B cell (primary cell): ENCODE measurements around the gene CDH1. TPM values are rescaled to one million over a fixed set of nuclear protein-coding genes. Genes with fewer than 3 reads are reported as not detected.

Experiments used
- ATAC-seq: fragments of 200-7000 bp; cut with Tn5 transposase; one replicate; pipeline ENCODE4 v1.10.0; 2021; ENCODE audit warnings: low read depth, mild to moderate bottlenecking, moderate number of reproducible peaks, moderate library complexity
- CTCF ChIA-PET: fragments of 350-600 bp; sonication (Branson Sonifier 250); formaldehyde crosslinking; loops from one replicate; lab custom pipeline; 2021; ENCODE audit warnings: antibody characterized with exemption, inconsistent platforms; lab: Charles Lee
- POLR2A ChIA-PET: fragments of 350-600 bp; sonication (Branson Sonifier 250); formaldehyde crosslinking; loops from one replicate; lab custom pipeline; 2021; ENCODE audit warnings: antibody characterized with exemption; lab: Charles Lee
- DNase-seq: peaks from one replicate; pipeline ENCODE4 v3.0.0; 2013
- H2AFZ ChIP-seq: 2 replicates; pipeline ENCODE4 v1.6.1; 2012; ENCODE audit warnings: mild to moderate bottlenecking, low read depth, low read length; ENCODE audit not compliant: insufficient read depth, poor library complexity, severe bottlenecking
- H3K27ac ChIP-seq, 2 donors: 1 replicate in 1 of 2; 2 replicates in 1 of 2; pipeline ENCODE4 v1.5.1; 2012 to 2013; ENCODE audit warnings: low read length in 2 of 2, mild to moderate bottlenecking in 2 of 2, moderate library complexity in 1 of 2
- H3K27me3 ChIP-seq, 4 experiments: fragments of 200-600 bp in 1 of 4; sonication (generic) in 1 of 4; replicated peaks in 1 of 4; 1 replicate in 2 of 4; 2 replicates in 2 of 4; pipeline versions ENCODE4 v1.6.1 to v1.7.0; 2013 to 2016; ENCODE audit warnings: low read length in 3 of 4, mild to moderate bottlenecking in 2 of 4, mixed read lengths in 1 of 4, moderate library complexity in 1 of 4; ENCODE audit not compliant: insufficient read depth in 4 of 4, control insufficient read depth in 3 of 4; ENCODE audit errors: control extremely low read depth in 1 of 4
- H3K36me3 ChIP-seq, 2 experiments: replicated peaks in 1 of 2; 1 replicate in 1 of 2; 2 replicates in 1 of 2; pipeline versions ENCODE4 v1.6.1 to v1.7.1; 2013; ENCODE audit warnings: low read length in 1 of 2; ENCODE audit not compliant: insufficient read depth in 2 of 2, control insufficient read depth in 1 of 2; ENCODE audit errors: control extremely low read depth in 1 of 2, extremely low read depth in 1 of 2
- H3K4me1 ChIP-seq, 2 donors: fragments of 200-600 bp in 1 of 2; sonication (generic) in 1 of 2; 1 replicate in 1 of 2; 2 replicates in 1 of 2; pipeline versions ENCODE4 v1.5.1 to v1.6.1; 2013 to 2017; ENCODE audit warnings: low read length in 2 of 2; ENCODE audit not compliant: control insufficient read depth in 2 of 2, insufficient read depth in 2 of 2
- H3K4me2 ChIP-seq: replicated peaks from 2 replicates; pipeline ENCODE3; 2012; ENCODE audit warnings: mild to moderate bottlenecking, low read depth, low read length; ENCODE audit not compliant: poor library complexity, severe bottlenecking
- H3K4me3 ChIP-seq, 5 experiments: fragments of 200-600 bp in 1 of 5; sonication (generic) in 1 of 5; 1 replicate in 3 of 5; 2 replicates in 2 of 5; pipeline versions ENCODE4 v1.5.1 to v1.7.0; 2011 to 2016; ENCODE audit warnings: low read length in 4 of 5, mild to moderate bottlenecking in 4 of 5, low read depth in 2 of 5, control low read depth in 1 of 5, moderate library complexity in 1 of 5; ENCODE audit not compliant: insufficient read depth in 1 of 5; ENCODE audit errors: control extremely low read depth in 1 of 5, extremely low read depth in 1 of 5
- H3K79me2 ChIP-seq: fragments of 200-600 bp; sonication (generic); one replicate; pipeline ENCODE4 v1.6.0; 2016; ENCODE audit warnings: low read length; ENCODE audit not compliant: control insufficient read depth, insufficient read depth
- H3K9ac ChIP-seq: fragments of 200-600 bp; sonication (generic); 2 replicates; pipeline ENCODE4 v1.6.1; 2017; ENCODE audit warnings: mild to moderate bottlenecking, low read length, moderate library complexity
- H3K9me3 ChIP-seq, 3 donors: one replicate each; pipeline versions ENCODE4 v1.6.1 to v1.7.1; 2013; ENCODE audit warnings: low read length in 2 of 3; ENCODE audit not compliant: control insufficient read depth in 2 of 3, insufficient read depth in 1 of 3; ENCODE audit errors: control extremely low read depth in 1 of 3
- H4K20me1 ChIP-seq: 2 replicates; pipeline ENCODE4 v1.6.0; 2012; ENCODE audit warnings: mild to moderate bottlenecking, low read length; ENCODE audit not compliant: insufficient read depth, control insufficient read depth, poor library complexity, severe bottlenecking
- H3K27ac Mint-ChIP-seq: one replicate; pipeline ENCODE4 v1.8.0; 2021; ENCODE audit warnings: mixed read lengths
- H3K27me3 Mint-ChIP-seq: one replicate; pipeline ENCODE4 v1.8.0; 2021; ENCODE audit warnings: mixed read lengths
- H3K4me1 Mint-ChIP-seq: one replicate; pipeline ENCODE4 v1.8.0; 2021; ENCODE audit warnings: mixed read lengths
- H3K4me3 Mint-ChIP-seq: one replicate; pipeline ENCODE4 v1.8.0; 2021; ENCODE audit warnings: mixed read lengths
- H3K9me3 Mint-ChIP-seq: one replicate; pipeline ENCODE4 v1.8.0; 2022; ENCODE audit warnings: mixed read lengths; ENCODE audit not compliant: insufficient read depth
- CTCF ChIP-seq: fragments of 200-600 bp; IDR thresholded peaks from one replicate; pipeline ENCODE4 v1.8.0; 2022; ENCODE audit warnings: antibody characterized with exemption, mild to moderate bottlenecking
- EZH2 ChIP-seq: IDR thresholded peaks from 2 replicates; pipeline ENCODE4 v1.6.1; 2012; ENCODE audit warnings: borderline replicate concordance, low read depth, mild to moderate bottlenecking, moderate library complexity, low read length; ENCODE audit not compliant: insufficient read depth, poor library complexity, severe bottlenecking
- WGBS: methylation state at CpG from one replicate; pipeline ENCODE4 v1.1.5; 2013; ENCODE audit warnings: missing lambda C conversion rate; ENCODE audit not compliant: insufficient coverage; 5-methylcytosine and 5-hydroxymethylcytosine counted together
- intact Hi-C: fragments of 100-400 bp; cut with micrococcal nuclease; formaldehyde crosslinking; loops from one replicate; pipeline ENCODE4 v1.10.0; 2022
- polyA plus RNA-seq: library from polyadenylated mRNA; depleted of rRNA; stranded (reverse); fragments of >200 nt; gene quantifications from 2 replicates; pipeline ENCODE4 v1.2.3, GENCODE V29; 2012
- total RNA-seq, 2 donors: library from RNA; stranded (reverse); fragments of 120-200 nt in 1 of 2; gene quantifications; 1 replicate in 1 of 2; 2 replicates in 1 of 2; pipeline versions ENCODE4 v1.2.3 to v1.2.4, GENCODE V29; 2013 to 2022

CDH1 gene
- total and polyA plus RNA-seq, 2 donors (not counting 1 experiment from before 2014, with no cell fraction given) = 2.0 TPM; not detected in 1

GRCh38 chr16:68736561-68736960 is 531 bp upstream of the CDH1 start:
- Histone ChIP-seq H4K20me1 (no peaks in the 10 kb centered on the region), H3K4me1 (peaks cover 30 to 32% of the 10 kb centered on the region in 2 donors), H3K4me2 (peak overlapping the region; percentile 64), H3K27me3 (peaks cover 0 to 32% (median 13%) of the 10 kb centered on the region in 4 experiments), H3K9me3 (peaks cover 0 to 13% (median 0%) of the 10 kb centered on the region in 3 donors), H3K27ac (no peak overlapping the region), H3K36me3 (no peaks in the 10 kb centered on the region), H3K79me2 (no peaks in the 10 kb centered on the region), H3K4me3 (peak overlapping the region in 1 of 5 experiments; percentile 24), H3K9ac (no peak overlapping the region), H2AFZ (no peak overlapping the region)
- H3K4me3 Mint-ChIP-seq = peak overlapping the region; percentile 68
- H3K9me3 Mint-ChIP-seq = no peaks in the 10 kb centered on the region
- H3K27me3 Mint-ChIP-seq = peaks cover 35% of the 10 kb centered on the region
- WGBS = 95% methylated on average over 10 of the region's 12 CpGs
- no peak overlapping the region for H3K27ac Mint-ChIP-seq
- DNase-seq (no peak), ATAC-seq (no peak)
- TF ChIP-seq EZH2 = no peak
- TF ChIP-seq CTCF = no peak
- POLR2A ChIA-PET = interaction anchor here (0.6 kb wide), 1 partner anchor 1078 kb away, joined by 3 read pairs; no protein-coding TSS in a partner anchor
- intact Hi-C loops = no loop called here
- CTCF ChIA-PET = interaction anchor here (0.7 kb wide), 1 partner anchor 250 kb away, joined by 3 read pairs; no protein-coding TSS in a partner anchor
- peaks cover 28% of the 10 kb centered on the region for H3K4me1 Mint-ChIP-seq

GRCh38 chr16:68737730-68738629 is 888 bp downstream of the CDH1 start:
- intact Hi-C loops = no loop called here
- H3K27me3 Mint-ChIP-seq = peaks cover 29% of the 10 kb centered on the region
- ChIA-PET CTCF (no interaction called here), POLR2A (no interaction called here)
- TF ChIP-seq EZH2 (no peak), CTCF (no peak)
- Histone ChIP-seq H3K27me3 (peaks cover 0 to 28% (median 13%) of the 10 kb centered on the region in 4 experiments), H3K4me1 (peaks cover 30 to 32% of the 10 kb centered on the region in 2 donors), H3K79me2 (no peaks in the 10 kb centered on the region), H3K4me3 (no peak overlapping the region), H3K9ac (no peak overlapping the region), H2AFZ (peak overlapping the region; percentile 49), H3K9me3 (peaks cover 0 to 13% (median 0%) of the 10 kb centered on the region in 3 donors), H4K20me1 (no peaks in the 10 kb centered on the region), H3K27ac (no peak overlapping the region), H3K4me2 (peak overlapping the region; percentile 64), H3K36me3 (no peaks in the 10 kb centered on the region)
- peak overlapping the region; percentile 53 for H3K4me3 Mint-ChIP-seq
- DNase-seq (no peak), ATAC-seq (no peak)
- H3K27ac Mint-ChIP-seq = peak overlapping the region; percentile 67
- 50% methylated on average over 31 of the region's 58 CpGs for WGBS
- peaks cover 29% of the 10 kb centered on the region for H3K4me1 Mint-ChIP-seq
- no peaks in the 10 kb centered on the region for H3K9me3 Mint-ChIP-seq
